HG03025 (cell line): ENCODE data around the gene TBC1D13.

Experiments
- ATAC-seq: cut with Tn5 transposase; IDR thresholded peaks from one replicate; pipeline ENCODE4 v1.9.1; 2021; ENCODE audit warnings: mild to moderate bottlenecking, moderate library complexity; ENCODE audit not compliant: unreplicated experiment, low FRiP score

TBC1D13 gene

DNA sequence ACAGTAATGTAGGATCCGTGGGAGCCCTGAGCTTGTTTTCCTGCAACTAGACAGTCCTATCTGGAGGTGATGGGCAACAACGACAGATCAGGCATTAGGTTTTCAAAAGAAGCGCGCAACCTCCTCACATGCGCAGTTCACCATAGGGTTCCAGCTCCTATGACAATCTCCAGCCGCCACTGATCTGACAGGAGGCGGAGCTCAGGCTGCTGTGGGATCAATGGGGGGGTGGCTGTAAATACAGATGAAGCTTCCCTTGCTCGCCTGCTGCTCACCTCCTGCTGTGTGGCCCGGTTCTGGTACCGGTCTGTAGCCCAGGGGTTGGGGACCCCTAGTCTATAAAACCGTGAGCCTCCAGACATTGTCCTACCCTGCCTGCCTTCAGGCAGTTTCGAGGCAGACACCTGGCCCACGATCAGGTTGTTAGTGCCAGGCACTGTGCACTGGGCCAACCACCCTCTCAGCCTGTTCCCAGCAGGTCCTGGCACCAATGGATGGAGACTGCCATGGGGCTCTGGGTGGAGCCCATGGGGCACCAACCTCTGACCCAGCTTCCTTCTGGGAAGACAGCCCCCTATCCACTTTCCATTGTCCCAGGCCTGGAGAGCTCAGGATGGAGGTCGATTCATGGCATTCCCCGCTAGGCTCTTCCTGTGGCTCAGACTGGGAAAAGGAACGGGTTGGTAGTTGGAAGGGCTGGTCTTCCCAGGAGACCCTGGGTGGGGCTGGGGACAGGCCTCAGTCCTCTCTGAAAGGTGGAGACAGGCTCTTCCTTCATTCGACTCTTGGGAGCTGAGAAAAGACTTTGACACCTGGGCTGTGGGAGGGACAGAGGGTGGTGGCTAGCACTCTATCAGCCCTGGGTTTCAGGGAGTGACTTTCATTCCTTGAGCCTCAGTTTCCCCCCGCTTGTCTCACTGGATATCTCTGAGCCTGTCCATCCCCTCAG lies 32.9 kb downstream of the TBC1D13 start:
- no peak for ATAC-seq

DNA sequence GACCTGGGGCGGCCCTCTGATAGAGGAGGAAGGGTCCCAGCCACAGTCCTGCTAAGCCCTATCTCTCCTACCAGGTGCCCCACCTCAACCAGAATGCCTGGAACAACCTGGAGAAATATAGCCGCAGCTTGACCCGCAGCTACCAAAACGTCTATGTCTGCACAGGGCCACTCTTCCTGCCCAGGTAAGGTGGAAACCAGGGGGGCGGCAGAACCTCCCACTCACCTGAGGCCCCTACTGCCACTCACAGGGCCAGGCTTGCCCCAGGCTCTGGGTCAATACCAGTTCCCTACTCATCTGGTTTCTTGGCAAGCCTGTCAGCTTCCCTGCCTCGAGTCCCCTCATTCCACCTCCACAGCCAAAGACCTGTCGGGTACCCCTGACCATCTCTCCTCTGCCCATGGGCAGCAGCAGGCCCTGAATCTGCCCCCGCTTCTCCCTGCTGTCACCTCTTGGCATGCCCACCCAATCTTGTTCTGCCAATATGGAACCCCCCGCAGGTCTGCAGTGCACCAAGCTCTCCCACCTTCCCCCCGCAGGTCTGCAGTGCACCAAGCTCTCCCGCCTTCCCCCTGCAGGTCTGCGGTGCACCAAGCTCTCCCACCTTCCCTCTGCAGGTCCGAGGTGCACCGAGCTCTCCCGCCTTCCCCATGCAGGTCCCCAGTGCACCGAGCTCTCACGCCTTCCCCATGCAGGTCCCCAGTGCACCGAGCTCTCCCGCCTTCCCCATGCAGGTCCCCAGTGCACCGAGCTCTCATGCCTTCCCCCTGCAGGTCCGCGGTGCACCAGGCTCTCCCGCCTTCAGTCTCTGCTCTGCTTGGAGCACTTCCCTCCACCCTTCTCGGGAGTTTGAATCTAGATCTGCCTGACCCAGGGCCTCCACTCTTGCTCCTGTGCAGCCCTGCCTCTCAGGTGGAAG lies 33.9 kb downstream of the TBC1D13 start:
- ATAC-seq = no peak

DNA sequence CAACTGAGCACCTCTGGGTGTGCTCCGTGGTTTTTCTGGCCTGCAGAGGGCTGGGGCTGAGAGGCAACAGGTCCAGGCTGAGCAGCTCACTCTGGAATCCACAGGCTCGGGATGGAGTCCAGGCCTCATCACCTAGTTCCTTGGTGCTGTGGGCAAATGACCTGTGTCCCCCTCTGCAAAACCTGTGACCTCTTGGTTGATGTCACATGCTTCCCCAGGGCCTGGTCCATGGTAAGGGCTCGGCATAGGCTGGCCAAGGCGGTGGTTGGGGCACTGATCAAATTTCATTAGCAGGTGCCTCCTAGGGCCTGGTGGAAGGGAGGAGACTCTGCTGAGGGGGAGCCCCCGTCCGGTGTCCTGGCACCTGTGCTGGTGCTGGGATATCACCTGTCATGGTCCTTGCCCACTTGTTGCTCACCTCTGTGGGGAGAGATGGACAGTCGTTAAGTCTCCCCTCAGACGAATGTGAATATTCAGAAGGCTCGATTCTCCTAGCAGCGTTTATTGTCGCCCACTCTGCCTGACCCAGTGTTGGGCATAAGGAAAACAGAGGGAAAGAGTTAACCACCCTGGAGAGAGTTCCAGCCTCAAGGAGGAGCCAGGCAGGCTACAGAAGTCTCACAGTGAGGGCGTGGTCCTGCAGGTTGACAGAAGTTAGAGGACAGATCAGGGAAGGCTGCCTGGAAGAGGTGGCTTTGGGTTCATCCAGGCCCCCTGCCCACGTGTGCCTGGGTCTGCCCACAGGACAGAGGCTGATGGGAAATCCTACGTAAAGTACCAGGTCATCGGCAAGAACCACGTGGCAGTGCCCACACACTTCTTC lies 34.7 kb downstream of the TBC1D13 start:
- no peak for ATAC-seq

DNA sequence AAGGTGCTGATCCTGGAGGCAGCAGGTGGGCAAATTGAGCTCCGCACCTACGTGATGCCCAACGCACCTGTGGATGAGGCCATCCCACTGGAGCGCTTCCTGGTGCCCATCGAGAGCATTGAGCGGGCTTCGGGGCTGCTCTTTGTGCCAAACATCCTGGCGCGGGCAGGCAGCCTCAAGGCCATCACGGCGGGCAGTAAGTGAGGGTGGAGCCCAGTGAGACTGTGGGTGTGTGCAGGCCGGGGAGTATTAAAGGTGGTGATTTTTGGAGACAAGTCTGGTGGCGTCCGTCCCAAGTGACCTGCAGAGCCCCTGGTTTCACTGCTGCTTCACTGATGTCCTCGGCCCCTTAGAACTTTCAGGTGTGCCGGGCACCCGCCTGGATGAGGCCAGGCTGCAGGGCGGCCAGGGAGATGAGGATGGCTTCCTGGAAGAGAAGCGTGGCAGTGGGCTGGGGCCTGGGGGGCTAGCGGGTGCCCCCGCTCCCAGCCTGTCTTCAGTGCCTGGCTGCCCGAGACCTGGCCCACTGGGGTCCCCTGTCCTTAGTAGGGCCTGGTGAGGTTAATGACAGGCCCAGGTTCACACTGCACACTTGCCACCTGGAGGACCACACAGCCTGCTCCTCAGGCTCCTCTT lies 35.5 kb downstream of the TBC1D13 start:
- no peak for ATAC-seq

DNA sequence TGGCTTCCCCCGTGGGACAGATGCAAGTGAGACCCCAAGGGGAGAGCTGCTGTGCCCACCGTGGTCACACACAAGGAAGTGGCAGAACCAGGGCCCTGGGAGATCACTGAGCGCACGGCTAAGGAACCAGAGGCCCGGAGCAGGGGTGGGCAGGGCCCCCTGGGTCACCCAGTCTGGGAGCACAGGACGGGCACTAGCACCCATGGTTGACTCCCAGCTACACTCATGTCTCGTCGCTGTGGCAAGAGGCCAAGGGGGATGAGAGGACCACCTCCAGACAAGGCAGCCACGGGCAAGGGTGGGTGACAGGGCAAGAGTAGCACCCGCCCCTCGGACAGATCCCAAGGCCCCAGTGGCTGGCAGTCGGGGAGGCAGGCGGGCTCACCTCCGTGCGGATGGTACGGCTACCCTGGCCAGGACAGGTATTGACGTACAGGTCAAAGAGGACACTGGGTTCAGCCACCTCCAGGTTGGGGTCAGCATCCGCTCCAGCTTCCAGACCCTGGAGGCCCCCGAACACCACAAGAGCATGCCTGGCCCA lies 36.4 kb downstream of the TBC1D13 start:
- ATAC-seq = no peak

DNA sequence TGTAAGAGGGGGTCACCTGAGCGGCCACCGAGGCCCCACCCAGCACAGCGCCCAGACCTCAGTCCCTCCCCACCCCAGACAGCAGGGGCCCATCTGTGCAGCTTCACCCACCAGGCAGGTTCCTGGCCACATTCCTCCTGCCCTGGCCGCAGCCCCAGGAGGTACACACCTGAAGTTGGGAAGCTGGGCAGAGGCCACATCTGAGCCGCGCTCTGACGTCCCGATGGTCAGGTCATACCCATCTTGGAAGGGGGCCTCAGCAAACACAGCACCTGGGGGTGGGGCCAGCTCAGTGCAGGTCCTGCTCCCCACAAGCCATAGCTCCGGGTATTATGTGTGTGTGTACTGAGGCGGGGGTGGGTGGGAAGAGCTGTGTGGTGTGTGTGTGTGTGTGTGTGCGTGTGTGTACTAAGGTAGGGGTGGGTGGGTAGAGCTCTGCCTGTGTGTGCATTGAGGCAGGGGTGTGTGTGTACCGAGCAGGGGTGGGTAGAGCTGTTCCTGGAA lies 36.9 kb downstream of the TBC1D13 start:
- ATAC-seq = no peak

DNA sequence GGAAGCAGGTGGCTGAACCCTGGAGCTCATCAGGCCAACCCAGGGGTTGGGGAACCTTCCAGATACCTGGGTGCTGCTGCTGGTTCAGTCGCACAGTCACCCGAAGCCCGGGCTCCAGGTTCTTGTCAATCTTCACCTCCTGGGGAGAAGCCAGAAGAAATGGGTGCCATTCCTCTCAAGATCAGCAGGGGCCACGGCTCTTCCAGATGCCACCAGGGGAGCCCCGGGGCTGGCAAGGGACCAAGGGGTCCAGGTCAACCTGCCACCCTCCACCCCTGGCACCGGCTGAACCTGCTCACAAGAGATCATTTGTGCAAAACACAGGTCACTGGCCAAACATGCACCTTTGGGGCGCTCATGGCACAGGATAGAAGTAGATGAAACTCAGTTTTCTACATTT lies 37.9 kb downstream of the TBC1D13 start:
- ATAC-seq = no peak

DNA sequence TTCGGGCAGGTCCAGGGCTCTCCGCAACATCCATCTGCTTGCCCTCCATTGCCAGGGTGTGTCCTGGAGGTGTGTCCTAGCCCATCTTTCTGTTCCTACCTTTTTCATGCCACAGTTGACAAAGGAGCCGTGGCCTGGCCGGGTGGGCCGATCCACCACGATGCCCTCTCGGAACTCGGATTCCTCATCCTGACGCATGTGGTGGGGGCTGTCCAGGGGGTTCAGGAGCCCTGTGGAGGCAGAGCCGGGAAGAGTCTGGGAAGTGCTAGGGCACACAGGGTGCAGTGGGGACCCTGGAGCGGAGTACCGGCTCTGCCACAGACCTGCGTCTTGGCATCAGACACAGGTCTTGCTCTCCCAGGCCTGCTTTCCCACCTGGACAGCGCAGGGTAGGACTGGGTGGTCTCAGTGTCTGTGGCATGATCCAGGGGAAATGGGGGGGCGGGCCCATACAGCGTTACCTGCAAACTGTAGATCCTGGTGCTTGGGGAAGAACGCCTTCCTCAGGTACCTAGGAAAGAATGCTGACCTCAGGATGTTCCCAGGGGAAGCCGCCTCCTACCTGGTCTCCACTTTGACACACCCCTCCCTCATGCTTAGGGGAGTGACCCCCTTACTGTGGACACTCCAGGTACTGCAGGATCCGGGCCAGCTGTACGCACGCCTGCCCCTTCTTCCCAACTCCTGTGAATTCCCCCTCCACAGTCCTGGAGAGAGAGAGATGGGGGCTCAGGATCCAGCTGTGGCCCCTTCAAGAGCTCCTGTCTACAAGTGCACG lies 39.1 kb downstream of the TBC1D13 start:
- ATAC-seq = no peak

DNA sequence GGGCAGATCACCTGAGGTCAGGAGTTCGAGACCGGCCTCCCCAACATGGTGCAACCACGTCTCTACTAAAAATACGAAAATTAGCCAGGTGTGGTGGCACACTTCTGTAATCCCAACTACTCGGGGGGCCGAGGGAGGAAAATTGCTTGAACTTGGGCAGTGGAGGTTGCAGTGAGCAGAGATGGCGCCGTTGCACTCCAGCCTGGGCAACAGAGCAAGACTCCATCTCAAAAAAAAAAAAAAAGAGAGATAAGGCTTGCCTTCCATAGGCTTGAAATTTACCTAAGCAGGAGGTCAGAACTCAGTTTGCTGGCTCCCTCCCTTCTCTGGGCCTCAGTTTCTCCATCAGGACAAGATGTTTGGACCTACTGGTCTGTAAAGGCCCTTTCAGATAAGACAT lies 41.2 kb downstream of the TBC1D13 start:
- ATAC-seq = no peak

DNA sequence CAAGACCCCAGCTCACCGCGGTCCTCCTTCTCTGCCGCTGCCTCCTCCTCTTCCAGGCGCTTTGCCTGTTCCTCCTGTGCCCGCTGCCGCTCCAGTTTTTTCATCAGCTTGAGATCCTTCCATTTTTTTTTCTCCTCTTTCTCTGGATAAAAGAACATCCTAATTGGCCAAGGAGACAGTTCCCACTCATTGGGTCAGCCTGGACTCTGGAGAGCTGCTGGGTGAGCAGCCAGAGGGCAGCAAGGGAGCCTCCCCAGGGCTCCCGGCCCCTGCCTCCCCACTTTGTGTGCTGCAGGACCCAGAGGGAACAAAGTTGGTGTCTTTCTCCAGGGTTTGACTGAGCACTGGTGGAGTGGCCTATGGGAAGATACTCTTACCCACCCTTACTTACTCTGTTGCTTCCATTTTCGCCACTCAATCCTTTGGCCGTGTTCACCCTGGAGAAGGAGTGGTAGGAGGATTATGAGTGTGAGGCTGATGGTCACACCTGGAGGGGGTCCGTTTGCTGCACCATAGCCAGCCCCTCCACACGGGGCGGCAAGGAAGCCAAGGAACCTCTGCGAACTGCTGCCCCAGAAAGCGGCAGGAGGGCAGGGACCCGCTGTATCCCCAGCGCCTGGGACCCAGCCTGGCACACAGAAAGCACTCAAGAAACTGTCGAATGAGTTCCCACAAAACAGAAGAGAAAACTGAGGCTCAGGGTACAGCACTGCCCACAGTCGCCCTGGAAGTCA lies 41.8 kb downstream of the TBC1D13 start:
- no peak for ATAC-seq

DNA sequence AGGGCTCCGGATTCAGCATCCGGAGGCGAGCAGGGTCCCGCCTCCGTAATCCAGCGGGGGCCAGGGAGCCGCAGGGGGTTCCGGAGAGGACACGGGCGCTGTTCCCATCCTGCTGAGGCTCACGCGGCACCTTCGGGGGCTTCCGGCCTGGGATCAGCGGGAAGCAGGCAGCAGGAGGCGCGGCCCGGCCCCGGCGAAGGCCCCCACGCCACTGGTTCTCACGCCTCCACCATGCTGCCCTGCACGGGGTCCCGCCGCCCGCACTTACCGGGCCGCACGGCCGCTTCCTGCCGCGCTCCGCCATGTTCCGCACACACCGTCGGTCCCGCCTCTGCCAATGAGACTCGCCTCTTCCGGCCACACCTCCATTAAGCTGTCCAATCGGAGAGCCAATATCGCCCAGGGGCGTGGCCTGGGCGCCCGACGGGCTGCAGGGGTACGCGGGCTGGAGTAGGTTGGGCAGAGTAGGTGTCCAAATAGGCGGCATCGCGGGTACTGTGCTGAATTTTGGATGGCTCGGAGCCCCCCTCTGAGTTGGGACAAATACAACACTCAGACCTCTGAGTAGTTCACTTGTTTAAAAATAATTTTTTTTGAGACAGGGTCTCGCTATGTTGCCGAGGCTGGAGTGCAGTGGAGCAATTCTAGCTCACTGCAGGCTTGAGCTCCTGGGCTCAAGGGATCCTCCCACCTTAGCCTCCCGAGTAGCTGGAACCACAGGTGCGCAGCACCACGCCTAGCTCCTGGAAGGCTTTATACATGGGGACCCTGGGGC lies 42.6 kb downstream of the TBC1D13 start, which contains the start of gene SPOUT1:
Gene SPOUT1, minus strand, starts transcription at position 318 of the 775 bp plus-strand sequence. Its CDS starts 14 bp downstream, at position 304.
- ATAC-seq = peak; percentile 92

DNA sequence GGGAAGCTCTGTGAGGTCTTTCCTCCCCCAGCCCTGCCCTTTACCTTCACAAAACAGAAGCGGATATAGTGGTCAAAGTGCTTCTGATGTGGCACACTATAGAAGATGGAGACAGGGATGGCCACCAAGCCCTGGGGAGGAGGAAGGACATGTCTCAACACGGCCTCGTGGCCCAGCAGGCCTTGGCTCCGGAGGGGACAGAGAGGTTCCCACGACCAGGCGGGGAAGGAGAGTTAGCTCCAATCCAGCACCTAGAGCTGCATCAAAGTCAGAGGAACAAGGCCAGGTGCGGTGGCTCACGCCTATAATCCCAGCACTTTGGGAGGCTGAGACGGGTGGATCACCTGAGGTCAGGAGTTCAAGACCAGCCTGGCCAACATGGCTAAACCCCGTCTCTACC lies 46.6 kb downstream of the TBC1D13 start:
- ATAC-seq = no peak

DNA sequence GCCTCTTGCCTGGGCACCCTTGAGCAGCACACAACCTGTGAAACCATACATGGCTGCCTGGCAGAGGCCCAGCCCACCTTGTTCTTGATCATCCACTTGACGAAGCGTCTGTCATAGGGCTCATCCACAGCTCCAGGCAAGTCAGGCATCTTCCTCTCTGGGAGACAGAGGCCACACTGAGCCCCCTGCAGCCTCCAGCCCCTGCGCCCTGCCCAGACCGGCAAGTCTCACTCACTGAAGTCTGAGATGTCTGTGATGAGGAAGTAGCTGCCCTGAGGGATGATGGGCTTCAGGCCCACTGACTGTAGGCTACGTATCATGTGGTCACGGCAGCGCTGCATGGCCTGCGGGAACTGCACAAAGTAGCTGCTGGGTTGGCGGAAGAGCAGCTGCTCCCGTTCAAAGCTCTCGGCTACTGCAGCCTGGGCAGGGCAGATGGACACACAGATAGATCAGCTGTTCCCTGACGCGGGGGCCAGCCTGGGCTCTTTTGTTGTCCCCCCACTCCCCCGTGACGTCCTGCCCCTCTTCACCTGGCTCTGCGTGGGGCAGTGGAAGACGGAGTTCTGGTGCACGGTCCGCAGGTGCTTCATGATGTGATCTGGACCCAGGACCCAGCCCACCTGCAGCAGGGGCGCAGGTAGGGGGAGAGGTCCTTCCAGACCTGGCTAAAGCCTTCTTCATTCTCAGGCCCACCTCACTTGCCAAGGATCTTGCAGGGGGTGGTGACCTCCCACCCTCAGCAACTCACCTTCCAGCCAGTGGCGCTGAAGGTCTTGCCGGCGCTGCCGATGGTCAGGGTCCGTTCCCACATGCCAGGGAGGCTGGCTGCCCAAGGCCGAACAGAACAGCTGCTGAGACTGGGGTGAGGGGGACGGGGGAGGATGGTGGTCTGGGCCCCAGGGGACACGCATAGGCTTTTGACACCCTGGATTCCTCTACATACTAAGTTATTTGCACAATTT lies 48.5 kb downstream of the TBC1D13 start:
- ATAC-seq = no peak

DNA sequence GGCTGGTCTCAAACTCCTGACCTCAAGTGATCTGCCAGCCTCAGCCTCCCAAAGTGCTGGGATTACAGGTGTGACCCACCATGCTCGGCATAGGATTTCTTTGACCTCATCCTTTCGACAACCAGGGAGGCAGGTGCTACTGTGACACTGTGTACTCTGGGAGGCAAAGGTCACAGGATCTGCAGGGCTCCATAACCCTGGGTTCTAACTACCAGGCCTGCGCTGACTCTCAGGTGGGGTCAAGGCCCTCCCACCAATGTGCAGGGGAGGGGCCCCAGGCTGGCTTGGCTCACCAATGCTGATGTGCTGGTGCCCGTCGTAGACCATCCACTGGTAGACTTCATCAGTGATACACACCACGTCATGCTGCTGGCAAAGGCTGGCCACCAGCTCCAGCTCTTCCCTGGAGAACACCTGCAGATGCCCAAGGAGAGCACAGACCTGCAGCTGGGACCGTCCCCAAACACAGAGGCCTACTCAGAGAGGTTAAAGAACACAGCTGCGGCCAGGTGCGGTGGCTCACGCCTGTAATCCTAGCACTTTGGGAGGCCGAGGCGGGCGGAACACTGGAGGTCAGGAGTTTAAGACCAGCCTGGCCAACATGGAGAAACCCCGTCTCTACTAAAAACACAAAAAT lies 49.6 kb downstream of the TBC1D13 start:
- ATAC-seq = no peak

DNA sequence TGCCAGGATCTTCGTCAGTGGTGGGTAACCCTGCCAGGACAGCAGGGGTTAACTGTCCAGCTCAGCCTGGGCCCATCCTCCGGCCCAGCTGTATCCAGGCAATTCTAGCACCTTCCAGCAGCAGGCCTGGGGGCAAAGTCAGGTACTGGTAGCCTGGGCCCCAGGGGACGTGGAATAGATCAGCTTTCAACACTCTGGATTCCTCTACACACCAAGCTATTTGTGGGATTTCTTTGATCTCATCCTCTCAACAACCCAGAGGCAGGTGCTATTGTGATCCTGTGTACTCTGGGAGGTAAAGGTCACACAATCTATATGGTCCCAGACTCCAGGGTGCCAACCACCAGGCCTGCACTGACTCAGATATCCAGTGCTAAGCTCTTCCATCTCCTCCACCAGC lies 51.3 kb downstream of the TBC1D13 start:
- ATAC-seq = no peak

DNA sequence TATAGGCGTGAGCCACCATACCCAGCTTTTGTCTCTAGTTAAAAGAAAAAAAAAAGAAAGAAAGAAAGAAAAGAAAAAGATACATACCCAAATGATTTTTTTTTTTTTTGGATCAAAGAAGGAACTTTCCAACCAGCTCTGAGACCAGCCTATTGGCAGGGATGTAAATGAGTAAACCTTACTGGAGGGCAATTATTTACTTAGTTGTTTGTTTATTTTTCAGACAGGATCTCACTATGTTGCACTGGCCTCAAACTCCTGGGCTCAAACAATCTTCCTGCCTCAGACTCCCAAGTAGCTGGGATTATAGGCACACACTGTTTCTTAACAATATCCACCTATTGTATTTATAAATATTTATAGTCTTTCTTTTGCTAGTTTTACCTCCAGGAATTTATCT lies 53.5 kb downstream of the TBC1D13 start:
- ATAC-seq = no peak
